HG03342 (cell line): ENCODE data around the gene EXTL1.
A peak's percentile ranks its signal among the peaks of the same experiment; 100 is the strongest.

Source experiments
- ATAC-seq: cut with Tn5 transposase; IDR thresholded peaks from one replicate; pipeline ENCODE4 v1.9.1; 2021; ENCODE audit warnings: mild to moderate bottlenecking, moderate library complexity; ENCODE audit not compliant: unreplicated experiment

EXTL1 gene

GRCh38 chr1:25996966-25997827 is 24.4 kb upstream of the EXTL1 start:
- ATAC-seq, result peak; percentile 19

GRCh38 chr1:25997828-25998761 is 23.5 kb upstream of the EXTL1 start, which contains the start of gene PAFAH2:
TSS of gene PAFAH2 (minus strand) at chr1:25998063. CDS start at chr1:25990816, 7,247 bp downstream.
- peak; percentile 95 for ATAC-seq

- ATAC-seq, result no peak
These were observed 22.4 kb upstream of the EXTL1 start for GRCh38 chr1:25999041-25999800.

GRCh38 chr1:26003262-26003661 is 18.3 kb upstream of the EXTL1 start:
- no peak for ATAC-seq

- ATAC-seq, result no peak
These were observed 17.8 kb upstream of the EXTL1 start for GRCh38 chr1:26003756-26004155.

- no peak for ATAC-seq
These were observed 16.0 kb upstream of the EXTL1 start for GRCh38 chr1:26005434-26006105.

GRCh38 chr1:26006710-26007109 is 14.9 kb upstream of the EXTL1 start:
- ATAC-seq, result no peak

- ATAC-seq, result no peak
These were observed 11.7 kb upstream of the EXTL1 start for GRCh38 chr1:26009796-26010447.

- ATAC-seq, result no peak
These were observed 10.8 kb upstream of the EXTL1 start for GRCh38 chr1:26010825-26011224.

- no peak for ATAC-seq
These were observed 8.7 kb upstream of the EXTL1 start for GRCh38 chr1:26012864-26013263.

- ATAC-seq, result no peak
These were observed 7.4 kb upstream of the EXTL1 start for GRCh38 chr1:26014179-26014578.

GRCh38 chr1:26015358-26015757 is 6.2 kb upstream of the EXTL1 start:
- no peak for ATAC-seq

GRCh38 chr1:26016258-26016952 is 5.2 kb upstream of the EXTL1 start:
- ATAC-seq, result no peak

GRCh38 chr1:26016953-26017545 is 4.5 kb upstream of the EXTL1 start:
- ATAC-seq, result no peak

- ATAC-seq, result no peak
These were observed 4.0 kb upstream of the EXTL1 start for GRCh38 chr1:26017606-26018005.

GRCh38 chr1:26019641-26020315 is 1.8 kb upstream of the EXTL1 start:
- no peak for ATAC-seq

GRCh38 chr1:26020330-26020768 is 1.2 kb upstream of the EXTL1 start:
- no peak for ATAC-seq

GRCh38 chr1:26020941-26021646 is 481 bp upstream of the EXTL1 start:
- no peak for ATAC-seq
